HG03521 (cell line): ENCODE measurements around the gene NRG2.

ENCODE experiments used
- ATAC-seq: cut with Tn5 transposase; IDR thresholded peaks from one replicate; pipeline ENCODE4 v1.9.1; 2021; ENCODE audit warnings: mild to moderate bottlenecking, moderate library complexity; ENCODE audit not compliant: unreplicated experiment

The NRG2 gene

GRCh38 chr5:140013536-140013935 lies 29.6 kb downstream of the NRG2 start:
- no peak for ATAC-seq

- no peak for ATAC-seq
Measured at GRCh38 chr5:140012443-140012842, 30.7 kb downstream of the NRG2 start.

- peak; percentile 73 for ATAC-seq
Measured at GRCh38 chr5:140011297-140011802, 31.7 kb downstream of the NRG2 start.

GRCh38 chr5:140010798-140011197 lies 32.3 kb downstream of the NRG2 start:
- no peak for ATAC-seq

- no peak for ATAC-seq
Measured at GRCh38 chr5:140007311-140007710, 35.8 kb downstream of the NRG2 start.

- ATAC-seq, result peak; percentile 80
Measured at GRCh38 chr5:140005145-140005591, 37.9 kb downstream of the NRG2 start.

GRCh38 chr5:140004174-140004573 lies 38.9 kb downstream of the NRG2 start:
- no peak for ATAC-seq

GRCh38 chr5:140003519-140003918 lies 39.6 kb downstream of the NRG2 start:
- ATAC-seq, result no peak

- no peak for ATAC-seq
Measured at GRCh38 chr5:140000332-140000731, 42.8 kb downstream of the NRG2 start.

- no peak for ATAC-seq
Measured at GRCh38 chr5:139998837-139999236, 44.3 kb downstream of the NRG2 start.

GRCh38 chr5:139997276-139997675 lies 45.8 kb downstream of the NRG2 start:
- no peak for ATAC-seq

GRCh38 chr5:139995929-139996328 lies 47.2 kb downstream of the NRG2 start:
- ATAC-seq, result no peak

- ATAC-seq, result no peak
Measured at GRCh38 chr5:139994234-139994633, 48.9 kb downstream of the NRG2 start.

GRCh38 chr5:139985733-139986132 lies 57.4 kb downstream of the NRG2 start:
- ATAC-seq, result no peak

GRCh38 chr5:139985290-139985689 lies 57.8 kb downstream of the NRG2 start:
- no peak for ATAC-seq

GRCh38 chr5:139984816-139985215 lies 58.3 kb downstream of the NRG2 start:
- ATAC-seq, result no peak

- no peak for ATAC-seq
Measured at GRCh38 chr5:139982975-139983240, 60.2 kb downstream of the NRG2 start.

- no peak for ATAC-seq
Measured at GRCh38 chr5:139982157-139982974, 60.7 kb downstream of the NRG2 start.

GRCh38 chr5:139980765-139981164 lies 62.3 kb downstream of the NRG2 start:
- no peak for ATAC-seq

- no peak for ATAC-seq
Measured at GRCh38 chr5:139979943-139980342, 63.2 kb downstream of the NRG2 start.

- no peak for ATAC-seq
Measured at GRCh38 chr5:139979518-139979917, 63.6 kb downstream of the NRG2 start.

- no peak for ATAC-seq
Measured at GRCh38 chr5:139976703-139977102, 66.4 kb downstream of the NRG2 start.

GRCh38 chr5:139975942-139976341 lies 67.2 kb downstream of the NRG2 start:
- ATAC-seq, result no peak
